CD4-positive, alpha-beta T cell (primary cell): ENCODE data around the gene BCAS1. TPM values are rescaled to one million over a fixed set of nuclear protein-coding genes. Genes with fewer than 3 reads are reported as not detected.

ENCODE experiments used
- ATAC-seq: fragments of 200-7000 bp; cut with Tn5 transposase; one replicate; pipeline ENCODE4 v1.10.0; 2022; ENCODE audit warnings: mild to moderate bottlenecking; ENCODE audit not compliant: poor library complexity
- CTCF ChIA-PET: fragments of 350-600 bp; sonication (Branson Sonifier 250); formaldehyde crosslinking; loops from one replicate; lab custom pipeline; 2021; ENCODE audit warnings: antibody characterized with exemption, inconsistent platforms; lab: Charles Lee
- POLR2A ChIA-PET: fragments of 350-600 bp; sonication (Branson Sonifier 250); formaldehyde crosslinking; loops from one replicate; lab custom pipeline; 2021; ENCODE audit warnings: antibody characterized with exemption, inconsistent platforms; lab: Charles Lee
- DNase-seq, 14 experiments: peaks; one replicate each; pipeline ENCODE4 v3.0.0-alpha.2; 2013 to 2020; ENCODE audit warnings: mixed read lengths in 2 of 14
- H3K27ac ChIP-seq, 2 donors: one replicate each; pipeline versions ENCODE4 v1.5.1 to v1.7.0; 2013; ENCODE audit warnings: low read length in 2 of 2, low read depth in 1 of 2, mild to moderate bottlenecking in 1 of 2
- H3K27me3 ChIP-seq, 2 experiments: 1 replicate in 1 of 2; 2 replicates in 1 of 2; pipeline versions ENCODE4 v1.6.1 to v1.7.0; 2013; ENCODE audit warnings: low read length in 2 of 2, control low read depth in 1 of 2, mild to moderate bottlenecking in 1 of 2, moderate library complexity in 1 of 2; ENCODE audit not compliant: insufficient read depth in 2 of 2, control insufficient read depth in 1 of 2
- H3K36me3 ChIP-seq: one replicate; pipeline ENCODE4 v1.6.1; 2013; ENCODE audit warnings: low read length, control low read depth; ENCODE audit not compliant: insufficient read depth
- H3K4me1 ChIP-seq: one replicate; pipeline ENCODE4 v1.6.1; 2013; ENCODE audit warnings: low read length, control low read depth; ENCODE audit not compliant: insufficient read depth
- H3K4me3 ChIP-seq: one replicate; pipeline ENCODE4 v1.5.1; 2013; ENCODE audit warnings: mild to moderate bottlenecking, low read length, moderate library complexity
- H3K9me3 ChIP-seq, 2 experiments: 1 replicate in 1 of 2; 2 replicates in 1 of 2; pipeline versions ENCODE4 v1.6.1 to v1.7.0; 2013; ENCODE audit warnings: low read length in 2 of 2, mild to moderate bottlenecking in 2 of 2, control low read depth in 1 of 2, moderate library complexity in 1 of 2; ENCODE audit not compliant: control insufficient read depth in 1 of 2, insufficient read depth in 1 of 2
- H3K27ac Mint-ChIP-seq: one replicate; pipeline ENCODE4 v1.8.0; 2020; ENCODE audit warnings: mixed read lengths
- H3K27me3 Mint-ChIP-seq: one replicate; pipeline ENCODE4 v1.8.0; 2021; ENCODE audit warnings: mixed read lengths
- H3K36me3 Mint-ChIP-seq: one replicate; pipeline ENCODE4 v1.8.0; 2021; ENCODE audit warnings: low read depth, mixed read lengths
- H3K4me1 Mint-ChIP-seq: one replicate; pipeline ENCODE4 v1.8.0; 2021; ENCODE audit warnings: low read depth, mixed read lengths
- H3K4me3 Mint-ChIP-seq: one replicate; pipeline ENCODE4 v1.8.0; 2020; ENCODE audit warnings: mild to moderate bottlenecking, mixed read lengths
- H3K9me3 Mint-ChIP-seq: one replicate; pipeline ENCODE4 v1.8.0; 2020; ENCODE audit warnings: mixed read lengths
- CTCF ChIP-seq: fragments of 200-600 bp; IDR thresholded peaks from one replicate; pipeline ENCODE4 v1.8.0; 2022; ENCODE audit warnings: antibody characterized with exemption, mild to moderate bottlenecking
- intact Hi-C, 2 experiments: fragments of 100-400 bp; cut with DNase I in 1 of 2; cut with micrococcal nuclease in 1 of 2; formaldehyde crosslinking; loops; one replicate each; pipeline versions ENCODE4 v1.15.1 to v1.9.0; 2023 to 2025; cut with DNase I, micrococcal nuclease
- total RNA-seq, 174 experiments: library from RNA in 2 of 174; stranded (reverse) in 2 of 174; gene quantifications; one replicate each; pipeline ENCODE4 v1.2.3 and lab custom pipeline; 2021 to 2026

Gene BCAS1
- total RNA-seq, 2 experiments from 2014 or later = 0.20 to 0.27 TPM

GRCh38 chr20:53896647-53897046, 173.7 kb downstream of the BCAS1 start:
- peaks cover 53% of the 10 kb centered on the region for H3K4me1 Mint-ChIP-seq
- no peaks in the 10 kb centered on the region for H3K27me3 ChIP-seq
- POLR2A ChIA-PET = no interaction called here
- H3K36me3 ChIP-seq = no peaks in the 10 kb centered on the region
- H3K4me3 ChIP-seq = no peak overlapping the region
- intact Hi-C loops = loop anchor here in 1 of 2 experiments (10.0 kb wide), 1 partner anchor 52 kb away; no protein-coding TSS in a partner anchor
- CTCF ChIA-PET = no interaction called here
- peaks cover 27% of the 10 kb centered on the region for H3K4me1 ChIP-seq
- H3K9me3 Mint-ChIP-seq = no peaks in the 10 kb centered on the region
- no peaks in the 10 kb centered on the region for H3K9me3 ChIP-seq
- H3K27ac ChIP-seq = no peak overlapping the region
- TF ChIP-seq CTCF = no peak
- DNase-seq (no peak), ATAC-seq (no peak)
- no peaks in the 10 kb centered on the region for H3K36me3 Mint-ChIP-seq
- H3K27me3 Mint-ChIP-seq = no peaks in the 10 kb centered on the region
- no peak overlapping the region for H3K27ac Mint-ChIP-seq
- H3K4me3 Mint-ChIP-seq = no peak overlapping the region

GRCh38 chr20:53896041-53896440, 174.4 kb downstream of the BCAS1 start:
- Histone ChIP-seq H3K36me3 (no peaks in the 10 kb centered on the region), H3K27ac (no peak overlapping the region), H3K27me3 (no peaks in the 10 kb centered on the region), H3K4me3 (no peak overlapping the region), H3K9me3 (no peaks in the 10 kb centered on the region), H3K4me1 (peaks cover 27% of the 10 kb centered on the region)
- H3K9me3 Mint-ChIP-seq = no peaks in the 10 kb centered on the region
- DNase-seq = no peak
- no peak for ATAC-seq
- H3K27ac Mint-ChIP-seq = no peak overlapping the region
- ChIA-PET POLR2A (no interaction called here), CTCF (interaction anchor here (0.8 kb wide), 1 partner anchor 20 kb away, joined by 3 read pairs; no protein-coding TSS in a partner anchor)
- no peak for TF ChIP-seq CTCF
- H3K4me1 Mint-ChIP-seq = peaks cover 53% of the 10 kb centered on the region
- no peaks in the 10 kb centered on the region for H3K36me3 Mint-ChIP-seq
- intact Hi-C loops = loop anchor here in 1 of 2 experiments (10.0 kb wide), 1 partner anchor 51 kb away; no protein-coding TSS in a partner anchor
- H3K27me3 Mint-ChIP-seq = no peaks in the 10 kb centered on the region
- H3K4me3 Mint-ChIP-seq = no peak overlapping the region

- no peak for TF ChIP-seq CTCF
- Mint-ChIP-seq H3K9me3 (no peaks in the 10 kb centered on the region), H3K36me3 (no peaks in the 10 kb centered on the region), H3K4me1 (peaks cover 47% of the 10 kb centered on the region), H3K27ac (no peak overlapping the region), H3K27me3 (no peaks in the 10 kb centered on the region), H3K4me3 (no peak overlapping the region)
- CTCF ChIA-PET = interaction anchor here (0.8 kb wide), 1 partner anchor 21 kb away, joined by 3 read pairs; no protein-coding TSS in a partner anchor
- intact Hi-C loops = loop anchor here in 1 of 2 experiments (10.0 kb wide), 1 partner anchor 51 kb away; no protein-coding TSS in a partner anchor
- Histone ChIP-seq H3K4me1 (peaks cover 27% of the 10 kb centered on the region), H3K27ac (no peak overlapping the region), H3K36me3 (no peaks in the 10 kb centered on the region), H3K4me3 (no peak overlapping the region), H3K27me3 (no peaks in the 10 kb centered on the region), H3K9me3 (no peaks in the 10 kb centered on the region)
- ATAC-seq (no peak), DNase-seq (no peak)
- POLR2A ChIA-PET = no interaction called here
These were observed 175.0 kb downstream of the BCAS1 start for GRCh38 chr20:53895385-53895755.
